GM12801 (cell line): ENCODE results near the gene SUSD1.

ENCODE experiments used
- TF ChIP-seq, protein P1 (sequence below): IDR thresholded peaks from one replicate; pipeline ENCODE4 v1.5.1; 2011; ENCODE audit warnings: control low read depth; ENCODE audit not compliant: insufficient read length; ENCODE audit errors: extremely low read depth

Gene SUSD1

GRCh38 chr9:112093147-112093869 lies 81.8 kb downstream of the SUSD1 start:
- TF ChIP-seq, protein P1, sequence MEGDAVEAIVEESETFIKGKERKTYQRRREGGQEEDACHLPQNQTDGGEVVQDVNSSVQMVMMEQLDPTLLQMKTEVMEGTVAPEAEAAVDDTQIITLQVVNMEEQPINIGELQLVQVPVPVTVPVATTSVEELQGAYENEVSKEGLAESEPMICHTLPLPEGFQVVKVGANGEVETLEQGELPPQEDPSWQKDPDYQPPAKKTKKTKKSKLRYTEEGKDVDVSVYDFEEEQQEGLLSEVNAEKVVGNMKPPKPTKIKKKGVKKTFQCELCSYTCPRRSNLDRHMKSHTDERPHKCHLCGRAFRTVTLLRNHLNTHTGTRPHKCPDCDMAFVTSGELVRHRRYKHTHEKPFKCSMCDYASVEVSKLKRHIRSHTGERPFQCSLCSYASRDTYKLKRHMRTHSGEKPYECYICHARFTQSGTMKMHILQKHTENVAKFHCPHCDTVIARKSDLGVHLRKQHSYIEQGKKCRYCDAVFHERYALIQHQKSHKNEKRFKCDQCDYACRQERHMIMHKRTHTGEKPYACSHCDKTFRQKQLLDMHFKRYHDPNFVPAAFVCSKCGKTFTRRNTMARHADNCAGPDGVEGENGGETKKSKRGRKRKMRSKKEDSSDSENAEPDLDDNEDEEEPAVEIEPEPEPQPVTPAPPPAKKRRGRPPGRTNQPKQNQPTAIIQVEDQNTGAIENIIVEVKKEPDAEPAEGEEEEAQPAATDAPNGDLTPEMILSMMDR = no peak

- TF ChIP-seq, protein P1 = no peak
Observed at GRCh38 chr9:112091810-112092209, 83.3 kb downstream of the SUSD1 start.

DNA sequence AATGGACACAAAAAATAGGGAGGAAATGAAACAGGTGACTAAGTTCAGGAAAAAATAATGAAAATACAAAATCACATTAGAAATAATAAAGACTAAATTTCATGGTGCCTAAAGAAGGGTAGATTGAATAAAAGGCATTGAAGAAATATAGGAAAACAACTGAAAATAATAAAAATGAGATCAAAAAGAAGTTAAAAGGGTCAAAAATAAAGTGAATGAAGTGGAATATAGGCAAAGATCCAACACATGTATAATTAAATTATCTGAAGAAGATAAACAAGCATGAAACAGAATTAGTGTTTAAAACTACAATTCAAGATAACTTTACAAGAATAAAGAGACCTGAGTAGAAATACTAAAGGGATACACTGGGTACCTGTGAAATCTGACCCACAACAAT lies 87.6 kb downstream of the SUSD1 start:
- TF ChIP-seq, protein P1 = no peak

DNA sequence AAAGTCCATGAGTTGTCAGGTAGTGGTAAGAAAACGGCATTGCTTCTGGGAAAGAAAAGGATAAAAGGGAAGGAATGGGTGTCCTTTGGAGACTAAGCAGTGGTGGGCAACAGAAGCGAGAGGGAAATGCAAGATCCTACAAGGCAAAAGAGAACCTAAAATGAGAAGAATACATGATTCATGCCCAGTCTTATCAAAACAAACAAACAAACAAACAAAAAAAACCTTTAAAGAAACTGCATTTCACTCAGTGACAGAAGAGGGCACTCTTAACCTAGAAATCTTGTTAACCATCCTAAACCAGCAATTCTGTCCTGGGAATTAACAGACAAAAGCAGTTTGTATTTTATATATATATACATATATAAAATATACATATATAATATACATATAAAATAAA lies 88.5 kb downstream of the SUSD1 start:
- TF ChIP-seq, protein P1 = no peak

- TF ChIP-seq, protein P1 = no peak
Observed at GRCh38 chr9:112084907-112085306, 90.2 kb downstream of the SUSD1 start.

GRCh38 chr9:112084334-112084733 lies 90.8 kb downstream of the SUSD1 start:
- TF ChIP-seq, protein P1 = no peak

DNA sequence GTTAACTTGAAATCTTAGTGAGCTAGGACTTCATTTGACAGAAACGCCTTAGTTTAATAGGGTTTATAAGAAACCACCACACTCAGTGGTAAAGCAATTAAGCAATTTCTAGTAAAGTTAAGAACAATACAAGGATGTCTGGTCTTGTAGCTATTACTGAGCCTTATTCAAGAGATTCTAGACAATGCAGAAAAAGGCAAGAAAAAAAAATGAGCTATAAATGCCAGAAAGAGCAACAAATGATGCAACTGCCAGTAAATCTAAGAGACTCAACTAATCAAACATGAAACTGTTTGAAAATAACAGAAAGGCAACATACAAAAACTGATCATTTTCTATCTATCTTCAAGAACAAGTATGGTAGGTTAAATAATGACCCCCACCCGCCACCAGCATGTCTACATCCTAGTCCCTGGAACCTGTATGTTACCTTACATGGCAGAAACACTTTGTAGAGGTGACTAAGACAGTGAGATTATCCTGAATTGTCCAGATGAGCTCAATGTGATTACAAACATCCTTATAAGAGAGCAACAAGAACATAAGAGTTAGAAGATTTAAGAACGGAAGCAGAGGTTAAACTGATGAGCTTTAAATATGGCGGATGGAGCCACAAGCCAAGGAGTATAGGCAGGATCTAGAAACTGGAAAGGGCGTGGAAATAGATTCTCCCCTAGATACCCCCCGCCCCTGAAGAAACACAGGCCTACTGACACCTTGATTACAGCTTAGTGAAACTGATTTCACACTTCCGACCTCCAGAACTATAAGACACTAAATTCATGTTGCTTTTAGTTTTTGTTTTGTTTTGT lies 93.0 kb downstream of the SUSD1 start:
- TF ChIP-seq, protein P1 = no peak
